ENCODE results near the gene BTN3A1.
A peak's percentile ranks its signal among the peaks of the same experiment; 100 is the strongest.
"Not testable (repeated sequence)": the region's sequence is repeated elsewhere in the genome, so short reads cannot be mapped to it uniquely, and the experiment has no call there.

The BTN3A1 gene

DNA sequence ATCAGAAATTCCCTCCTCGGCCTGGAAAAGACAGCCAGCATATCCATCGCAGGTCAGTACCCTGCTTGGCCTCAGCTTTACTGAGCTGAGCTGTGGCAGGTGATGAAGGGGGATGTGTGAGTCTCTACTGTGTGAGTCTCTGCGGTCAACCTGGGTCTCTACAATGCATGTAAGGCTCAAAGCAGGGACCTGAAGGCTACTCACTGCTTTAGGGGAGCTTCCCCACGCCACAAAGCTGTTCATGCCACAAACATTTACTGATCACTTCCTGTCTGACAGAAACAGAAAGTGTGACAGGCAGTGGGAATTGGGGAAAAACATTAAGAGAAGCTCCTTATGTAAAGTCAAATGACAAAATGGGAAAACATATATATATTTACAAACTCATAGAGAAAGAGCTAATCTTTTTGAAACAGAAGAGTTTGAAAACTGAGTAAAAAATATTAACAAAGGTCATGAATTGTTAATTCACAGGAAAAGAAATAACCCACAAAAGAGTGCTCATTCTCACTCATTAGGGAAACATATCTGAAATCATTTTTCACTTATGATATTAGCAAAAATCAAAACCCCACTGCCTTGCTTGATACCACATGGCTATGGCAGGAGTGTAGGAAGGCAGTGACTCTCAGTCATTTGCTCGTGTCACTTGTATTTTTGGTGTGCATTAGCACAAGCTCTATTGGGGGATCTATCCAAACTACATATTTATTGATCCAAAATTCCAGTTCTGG lies 44.0 kb downstream of the BTN3A1 start:
- DNase-seq, result no peak

GRCh38 chr6:26447257-26447656 lies 45.2 kb downstream of the BTN3A1 start:
- no peak for DNase-seq

DNA sequence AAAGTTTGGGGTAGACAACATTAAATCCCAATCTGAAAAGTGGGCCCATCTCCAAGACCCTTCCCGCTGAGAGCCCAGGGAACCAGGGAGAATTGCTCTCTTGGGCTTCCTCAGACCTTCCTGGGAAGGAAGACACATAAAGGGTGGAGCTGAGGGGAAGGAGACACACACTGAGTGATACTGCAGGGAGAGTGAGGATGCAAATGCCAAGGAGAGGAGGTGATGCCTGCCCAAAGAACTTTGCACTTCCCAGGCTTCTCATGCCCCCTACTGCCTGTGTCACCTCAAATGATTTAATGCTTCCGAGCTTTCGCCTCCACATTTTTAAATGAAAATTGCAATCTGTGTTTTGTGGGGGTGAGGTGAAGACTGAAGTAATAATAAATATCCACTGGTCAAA lies 48.2 kb downstream of the BTN3A1 start:
- DNase-seq, result no peak

GRCh38 chr6:26452631-26453235 lies 50.7 kb downstream of the BTN3A1 start:
- no peak for DNase-seq

DNA sequence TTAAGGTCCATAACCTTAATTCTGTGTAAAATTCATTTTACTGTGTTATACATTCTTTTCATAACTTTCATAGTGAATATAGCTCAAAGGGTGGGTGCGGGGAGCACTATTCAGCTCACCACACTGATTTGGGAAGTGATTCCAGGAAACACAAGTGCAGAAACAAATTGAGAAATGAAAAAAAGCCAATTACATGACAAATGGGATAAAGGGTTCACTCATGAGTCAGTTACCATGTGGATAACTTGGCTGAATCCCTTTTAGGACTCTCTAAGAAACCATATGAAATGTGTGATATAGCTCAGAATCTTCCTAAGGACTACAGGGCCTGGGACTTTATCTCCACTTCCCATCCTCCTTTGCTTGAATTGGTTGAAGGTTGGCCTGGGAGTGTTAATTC lies 52.6 kb downstream of the BTN3A1 start:
- no peak for DNase-seq

DNA sequence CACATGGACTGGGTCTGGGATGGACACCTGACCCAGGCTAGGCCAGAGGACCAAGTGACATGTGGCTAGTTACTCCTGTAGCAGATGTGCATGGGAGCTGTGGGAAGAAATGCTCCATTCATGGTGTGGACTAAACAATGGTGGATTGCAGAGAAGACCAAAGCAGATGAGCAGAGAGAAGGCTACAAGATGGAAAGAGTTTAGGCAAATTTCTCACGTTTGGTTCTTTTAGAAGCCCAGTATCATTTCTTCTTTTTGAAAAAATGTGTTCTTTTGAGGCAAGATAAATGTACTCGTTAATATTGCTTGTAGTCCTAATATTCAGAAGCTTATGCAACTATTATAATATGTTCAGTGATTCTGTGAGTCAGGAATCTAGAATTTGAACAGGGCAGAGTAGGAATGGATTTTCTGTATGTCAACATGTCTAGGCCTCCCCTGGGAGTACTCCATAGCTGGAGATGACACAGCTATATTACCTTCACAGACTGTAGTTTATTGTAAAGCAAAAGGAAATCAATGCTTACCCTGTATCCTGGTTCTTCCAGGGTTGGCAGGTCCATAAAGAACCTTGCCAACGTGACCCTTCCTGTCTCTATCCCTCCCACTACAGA lies 53.4 kb downstream of the BTN3A1 start:
- no peak for DNase-seq

- DNase-seq, result peak; percentile 53
Observed at GRCh38 chr6:26457264-26457805, 55.3 kb downstream of the BTN3A1 start.

GRCh38 chr6:26457806-26458688 lies 56.0 kb downstream of the BTN3A1 start, which contains the start of gene BTN2A1:
Gene BTN2A1 (plus strand): TSS chr6:26457955. CDS start chr6:26458637, 682 bp downstream.
- DNase-seq, result peak; percentile 93

GRCh38 chr6:26459023-26459810 lies 57.1 kb downstream of the BTN3A1 start:
- no peak for DNase-seq

DNA sequence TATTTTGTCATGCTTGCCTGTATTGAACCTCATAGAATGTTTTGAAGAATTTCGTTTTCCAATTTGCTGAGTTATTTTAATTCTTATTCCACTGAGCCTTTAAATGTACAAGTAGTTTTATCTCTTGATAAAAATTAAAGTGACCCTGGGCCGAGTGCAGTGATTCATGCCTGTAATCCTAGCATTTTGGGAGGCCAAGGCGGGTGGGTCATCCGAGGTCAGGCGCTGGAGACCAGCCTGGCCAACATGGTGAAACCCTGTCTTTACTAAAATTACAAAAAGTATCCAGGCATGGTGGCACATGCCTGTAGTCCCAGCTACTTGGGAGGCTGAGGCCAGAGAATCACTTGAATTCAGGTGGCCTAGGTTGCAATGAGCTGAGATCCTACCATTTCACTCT lies 59.3 kb downstream of the BTN3A1 start:
- not testable (repeated sequence) for DNase-seq

DNA sequence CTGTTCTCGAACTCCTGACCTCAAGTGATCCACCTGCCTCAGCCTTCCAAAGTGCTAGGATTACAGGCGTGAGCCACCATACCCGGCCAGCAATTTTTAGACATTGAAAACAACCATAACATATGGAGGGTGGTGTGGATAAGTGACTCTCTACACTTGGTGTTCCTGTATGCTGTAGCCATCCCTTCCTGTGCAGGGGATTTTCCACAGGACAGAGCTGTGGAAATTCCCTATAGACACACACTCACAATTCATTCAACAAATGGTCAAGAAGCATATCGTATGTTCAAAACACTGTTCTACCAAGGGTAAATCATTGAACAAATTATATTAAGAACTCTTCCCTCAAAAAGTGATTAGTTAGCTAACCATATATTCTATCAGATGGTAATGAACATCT lies 61.9 kb downstream of the BTN3A1 start:
- DNase-seq, result no peak

DNA sequence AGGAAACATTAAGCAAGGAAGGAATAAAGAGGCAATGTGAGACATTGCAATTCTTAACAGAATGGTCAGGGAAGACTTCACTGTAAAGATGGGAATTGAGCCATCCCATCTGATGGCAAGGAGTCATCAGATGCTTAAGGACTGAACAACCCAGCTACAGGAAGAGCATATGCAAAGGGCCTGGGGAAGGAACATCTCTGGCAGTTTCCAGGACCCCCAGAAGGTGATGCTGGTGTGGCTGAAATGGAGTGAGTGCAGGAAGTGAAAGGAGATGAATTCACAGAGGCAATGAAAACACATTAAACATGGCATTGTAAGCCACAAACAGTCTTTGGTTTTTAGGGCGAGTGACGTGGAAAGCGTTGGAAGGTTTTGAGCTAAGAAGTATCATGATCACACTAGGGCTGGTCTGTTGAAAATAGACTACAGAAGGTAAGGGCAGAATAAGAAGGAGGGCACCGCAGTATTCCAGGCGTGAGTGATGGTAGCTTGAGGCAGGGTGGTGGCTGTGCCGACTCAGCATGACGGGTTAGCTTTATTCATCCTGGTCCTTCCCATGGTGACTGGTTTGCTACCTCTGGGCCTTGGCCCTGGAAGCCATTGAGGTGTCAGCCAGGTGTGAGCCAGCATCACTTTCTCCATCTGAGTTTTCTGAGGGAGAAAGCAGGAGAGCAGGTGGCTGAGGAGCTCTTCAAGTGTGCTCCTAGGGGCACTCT lies 62.5 kb downstream of the BTN3A1 start:
- DNase-seq, result no peak
